Endothelial cell of umbilical vein (primary cell): Measurements from ENCODE around the gene OR7C1. TPM values are rescaled to one million over a fixed set of nuclear protein-coding genes. Genes with fewer than 3 reads are reported as not detected.
"Not testable (repeated sequence)": the region's sequence is repeated elsewhere in the genome, so short reads cannot be mapped to it uniquely, and the experiment has no call there.

Source experiments
- BruUV-seq: library from RNA; stranded (reverse); fragments of 400-500 nt; replicated peaks from 2 replicates; lab custom pipeline; 2021; lab: Mats Ljungman, UMichigan
- CTCF ChIA-PET: fragments of 300-600, 350-600 bp; sonication (Branson Sonifier 250); formaldehyde crosslinking; loops from one replicate; lab custom pipeline; 2021; ENCODE audit warnings: antibody characterized with exemption, inconsistent platforms; lab: Charles Lee
- POLR2A ChIA-PET: fragments of 300-600, 350-600 bp; sonication (Branson Sonifier 250); formaldehyde crosslinking; loops from one replicate; lab custom pipeline; 2021; ENCODE audit warnings: antibody characterized with exemption, inconsistent platforms; lab: Charles Lee
- DNase-seq: peaks from one replicate; pipeline ENCODE4 v3.0.0-alpha.2; 2011; ENCODE audit warnings: low read depth, low spot score
- FAIRE-seq: peaks from 2 replicates; lab custom pipeline; 2011; peaks lifted over from hg19 to GRCh38; lab: Jason Lieb, UNC
- H2AFZ ChIP-seq: 2 replicates; pipeline ENCODE4 v1.6.0; 2012; ENCODE audit warnings: low read depth, low read length, control low read depth, inconsistent platforms
- H3K27ac ChIP-seq: 2 replicates; pipeline ENCODE4 v1.5.1; 2011; ENCODE audit warnings: low read depth, mild to moderate bottlenecking, control low read depth, low read length, moderate library complexity; ENCODE audit not compliant: insufficient read depth
- H3K27me3 ChIP-seq, 2 experiments: 2 replicates each; pipeline versions ENCODE4 v1.6.0 to v1.6.1; 2011; ENCODE audit warnings: low read length in 2 of 2, mixed read lengths in 1 of 2; ENCODE audit not compliant: control insufficient read depth in 2 of 2, insufficient read depth in 2 of 2
- H3K36me3 ChIP-seq, 2 experiments: 2 replicates in 1 of 2; 3 replicates in 1 of 2; pipeline ENCODE4 v1.5.1; 2011; ENCODE audit warnings: low read length in 2 of 2, mild to moderate bottlenecking in 1 of 2, moderate library complexity in 1 of 2; ENCODE audit not compliant: control insufficient read depth in 2 of 2, insufficient read depth in 2 of 2; ENCODE audit errors: extremely low read depth in 1 of 2
- H3K4me1 ChIP-seq: 3 replicates; pipeline ENCODE4 v1.5.1; 2011; ENCODE audit warnings: mild to moderate bottlenecking, low read length; ENCODE audit not compliant: control insufficient read depth, insufficient read depth; ENCODE audit errors: extremely low read depth
- H3K4me2 ChIP-seq: 2 replicates; pipeline ENCODE4 v1.6.1; 2011; ENCODE audit warnings: low read length, control low read depth, mixed read lengths; ENCODE audit not compliant: insufficient read depth
- H3K4me3 ChIP-seq, 3 experiments: fragments of 200-600 bp in 1 of 3; sonication (generic), shearing (Covaris generic) in 1 of 3; replicated peaks in 1 of 3; 2 replicates each; pipeline ENCODE4 v1.5.1; 2011 to 2016; ENCODE audit warnings: control low read depth in 3 of 3, low read length in 3 of 3, mild to moderate bottlenecking in 2 of 3, inconsistent platforms in 1 of 3, low read depth in 1 of 3, moderate library complexity in 1 of 3; ENCODE audit not compliant: insufficient read depth in 1 of 3
- H3K79me2 ChIP-seq: 2 replicates; pipeline ENCODE4 v1.6.0; 2012; ENCODE audit warnings: low read length, inconsistent platforms; ENCODE audit not compliant: control insufficient read depth, insufficient read depth
- H3K9ac ChIP-seq: replicated peaks from 2 replicates; pipeline ENCODE3; 2011; ENCODE audit warnings: low read length, control low read depth; ENCODE audit not compliant: insufficient read depth; ENCODE audit errors: extremely low read depth
- H3K9me1 ChIP-seq: replicated peaks from 3 replicates; pipeline ENCODE4 v1.6.0; 2011; ENCODE audit warnings: mild to moderate bottlenecking, low read length; ENCODE audit not compliant: control insufficient read depth, insufficient read depth; ENCODE audit errors: extremely low read depth
- H3K9me3 ChIP-seq: replicated peaks from 2 replicates; pipeline ENCODE4 v1.5.1; 2012; ENCODE audit warnings: low read length, inconsistent platforms; ENCODE audit not compliant: control insufficient read depth, insufficient read depth
- H4K20me1 ChIP-seq: replicated peaks from 2 replicates; pipeline ENCODE3; 2011; ENCODE audit warnings: mild to moderate bottlenecking, low read length; ENCODE audit not compliant: control insufficient read depth, insufficient read depth; ENCODE audit errors: extremely low read depth
- CTCF ChIP-seq, 2 donors: IDR thresholded peaks; 1 replicate in 1 of 2; 2 replicates in 1 of 2; pipeline ENCODE4 v1.5.1; 2011; ENCODE audit warnings: low read length in 2 of 2, mild to moderate bottlenecking in 2 of 2, moderate library complexity in 2 of 2, control low read depth in 1 of 2, inconsistent platforms in 1 of 2, low read depth in 1 of 2; ENCODE audit not compliant: insufficient read depth in 1 of 2; ENCODE audit errors: extremely low read depth in 1 of 2
- EZH2 ChIP-seq: IDR thresholded peaks from 2 replicates; pipeline ENCODE4 v1.6.1; 2012; ENCODE audit warnings: borderline replicate concordance, low read depth, mild to moderate bottlenecking, moderate library complexity, low read length, inconsistent platforms; ENCODE audit not compliant: severe bottlenecking
- FOS ChIP-seq: IDR thresholded peaks from 2 replicates; pipeline ENCODE4 v1.6.1; 2011; ENCODE audit warnings: mild to moderate bottlenecking, low read length, moderate library complexity, borderline replicate concordance; ENCODE audit not compliant: insufficient read depth
- GATA2 ChIP-seq: IDR thresholded peaks from 2 replicates; pipeline ENCODE4 v1.7.0; 2011; ENCODE audit warnings: low read depth, mild to moderate bottlenecking, moderate library complexity, mixed read lengths, low read length; ENCODE audit not compliant: insufficient read length, insufficient read depth
- JUN ChIP-seq: IDR thresholded peaks from 2 replicates; pipeline ENCODE4 v1.6.1; 2011; ENCODE audit warnings: borderline replicate concordance, low read depth; ENCODE audit not compliant: insufficient read length, insufficient read depth
- MAX ChIP-seq: IDR thresholded peaks from 2 replicates; pipeline ENCODE4 v1.6.1; 2011; ENCODE audit not compliant: insufficient read depth, insufficient read length
- MYC ChIP-seq: IDR thresholded peaks from one replicate; pipeline ENCODE4 v1.6.1; 2011; ENCODE audit warnings: mild to moderate bottlenecking, low read depth, low read length
- POLR2A ChIP-seq: IDR thresholded peaks from 2 replicates; pipeline ENCODE4 v1.6.1; 2012; ENCODE audit warnings: low read depth, mild to moderate bottlenecking, control low read depth, low read length
- POLR2AphosphoS5 ChIP-seq: IDR thresholded peaks from 2 replicates; pipeline ENCODE4 v1.6.1; 2012; ENCODE audit warnings: low read depth, mild to moderate bottlenecking, control low read depth, low read length, moderate library complexity; ENCODE audit not compliant: insufficient read depth
- dilution Hi-C: fragments of 300-500 bp; cut with MboI; formaldehyde crosslinking; loops from one replicate; pipeline ENCODE4 v1.15.0; 2019; ENCODE audit warnings: low sequenced_read_pairs; ENCODE audit not compliant: extremely low pct_ligation_motif_present
- intact Hi-C: fragments of 100-400 bp; cut with micrococcal nuclease; formaldehyde crosslinking; loops from one replicate; pipeline ENCODE4 v1.10.0; 2022
- polyA plus RNA-seq, 4 experiments: library from polyadenylated mRNA; depleted of rRNA in 3 of 4; stranded (reverse) in 3 of 4; unstranded in 1 of 4; fragments of >200 nt; gene quantifications; 2 replicates each; pipeline versions ENCODE4 v1.2.1 to v1.2.3, GENCODE V29; 2011 to 2012; ENCODE audit warnings: missing spikeins in 1 of 4
- total RNA-seq: library from RNA; stranded (reverse); gene quantifications from 2 replicates; pipeline ENCODE4 v1.2.3, GENCODE V29; 2021

OR7C1 gene
- total and polyA plus RNA-seq, 2 donors (not counting 3 experiments of a cell fraction or from before 2014, with no cell fraction given): not detected

- no TSS peak for BruUV-seq
- Histone ChIP-seq H4K20me1 (no peaks in the 10 kb centered on the region), H3K79me2 (no peaks in the 10 kb centered on the region), H3K9me1 (no peaks in the 10 kb centered on the region), H3K4me2 (no peak overlapping the region), H3K9ac (no peak overlapping the region), H3K4me1 (no peaks in the 10 kb centered on the region), H2AFZ (no peak overlapping the region), H3K36me3 (no peaks in the 10 kb centered on the region), H3K4me3 (no peak overlapping the region), H3K9me3 (no peaks in the 10 kb centered on the region), H3K27ac (no peak overlapping the region), H3K27me3 (no peaks in the 10 kb centered on the region)
- no peak for FAIRE-seq
- dilution Hi-C loops: no loop called here
- intact Hi-C loops: no loop called here
- DNase-seq: no peak
- ChIA-PET CTCF (interaction anchor here (1.0 kb wide), 1 partner anchor 12 kb away, joined by 4 read pairs; no protein-coding TSS in a partner anchor), POLR2A (no interaction called here)
- TF ChIP-seq EZH2 (no peak), POLR2A (no peak), MAX (no peak), CTCF (IDR thresholded peaks at IDR 0.05; ENCODE audit: extremely low read depth in 1 of 2, insufficient read depth in 1 of 2, low read depth in 1 of 2, low read length in 2 of 2) (no peak), POLR2AphosphoS5 (no peak), JUN (no peak), MYC (no peak), GATA2 (no peak), FOS (no peak)
Measured at GRCh38 chr19:14774373-14774772, 60.6 kb downstream of the OR7C1 start.

DNA sequence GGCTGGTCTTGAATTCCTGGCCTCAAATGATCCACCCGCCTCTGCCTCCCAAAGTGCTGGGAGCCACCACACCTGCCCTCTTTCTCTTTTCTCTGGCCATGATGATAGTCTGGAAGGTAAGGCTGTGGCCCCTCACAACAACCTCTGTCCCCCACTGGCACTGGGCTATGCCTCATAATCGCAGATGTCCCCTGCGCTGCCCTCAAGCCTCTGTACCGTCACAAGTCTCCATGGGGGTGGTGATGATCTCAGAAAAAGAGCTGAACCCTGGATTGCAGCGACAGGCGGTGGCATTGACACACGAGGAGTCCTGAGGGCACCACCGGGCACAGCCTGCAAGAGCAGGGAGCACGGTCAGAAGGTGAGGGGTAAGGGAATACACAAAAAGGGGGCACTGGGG lies 61.3 kb downstream of the OR7C1 start:
- DNase-seq, H3K9me1 ChIP-seq, intact Hi-C loops, H3K79me2 ChIP-seq, H3K4me3 ChIP-seq, FAIRE-seq, POLR2A ChIA-PET, H3K4me1 ChIP-seq, BruUV-seq, H3K36me3 ChIP-seq, H2AFZ ChIP-seq, H3K27me3 ChIP-seq, H3K4me2 ChIP-seq, H3K9ac ChIP-seq, H3K27ac ChIP-seq, H3K9me3 ChIP-seq, CTCF ChIA-PET, H4K20me1 ChIP-seq, dilution Hi-C loops: not testable (repeated sequence)
